ENCODE measurements around the gene PLA2G2C. TPM values are rescaled to one million over a fixed set of nuclear protein-coding genes. Genes with fewer than 3 reads are reported as not detected.

The PLA2G2C gene
- total and polyA plus RNA-seq, 7 experiments from 2014 or later: 0.46 TPM; not detected in 6

- H3K27ac ChIP-seq (ENCODE audit: low read depth, low read length): no peak overlapping the region
- POLR2A ChIA-PET: interaction anchor here (0.6 kb wide), 1 partner anchor 23 kb away, joined by 3 read pairs; no protein-coding TSS in a partner anchor
- DNase-seq (no peak), ATAC-seq (no peak)
- no peaks in the 10 kb centered on the region for H3K4me1 ChIP-seq (ENCODE audit: control insufficient read depth in 2 of 2, insufficient read depth in 2 of 2, low read length in 2 of 2)
- H3K27ac Mint-ChIP-seq: no peak overlapping the region
- H3K27me3 Mint-ChIP-seq: peaks cover 2 to 12% (median 8%) of the 10 kb centered on the region in 5 donors
- CTCF ChIA-PET: interaction anchor here (0.7 to 2.1 kb wide), 2 partner anchors 9 to 228 kb away, joined by 3 to 10 read pairs; no protein-coding TSS in a partner anchor
- no peaks in the 10 kb centered on the region for H3K9me3 Mint-ChIP-seq
- intact Hi-C loops (cut with micrococcal nuclease): no loop called here
- no peaks in the 10 kb centered on the region for H3K9me3 ChIP-seq (ENCODE audit: control insufficient read depth in 2 of 3, low read length in 3 of 3)
- no peaks in the 10 kb centered on the region for H3K4me1 Mint-ChIP-seq
- H3K4me3 Mint-ChIP-seq: no peak overlapping the region
- H3K36me3 ChIP-seq (ENCODE audit: control insufficient read depth in 2 of 3, insufficient read depth in 3 of 3, low read length in 3 of 3): no peaks in the 10 kb centered on the region
- H3K4me3 ChIP-seq (ENCODE audit: low read length): no peak overlapping the region
- H3K36me3 Mint-ChIP-seq: no peaks in the 10 kb centered on the region
- H3K27me3 ChIP-seq (ENCODE audit: control insufficient read depth in 2 of 2, insufficient read depth in 2 of 2, low read length in 2 of 2): no peaks in the 10 kb centered on the region
These were observed 43.0 kb downstream of the PLA2G2C start for GRCh38 chr1:20143318-20143717.

- ChIA-PET CTCF (interaction anchor here (2.1 kb wide), 1 partner anchor 10 kb away, joined by 10 read pairs; no protein-coding TSS in a partner anchor), POLR2A (no interaction called here)
- Histone ChIP-seq H3K9me3 (ENCODE audit: control insufficient read depth in 2 of 3, low read length in 3 of 3) (no peaks in the 10 kb centered on the region), H3K4me3 (ENCODE audit: low read length) (no peak overlapping the region), H3K36me3 (ENCODE audit: control insufficient read depth in 2 of 3, insufficient read depth in 3 of 3, low read length in 3 of 3) (no peaks in the 10 kb centered on the region), H3K27ac (ENCODE audit: low read depth, low read length) (no peak overlapping the region), H3K27me3 (ENCODE audit: control insufficient read depth in 2 of 2, insufficient read depth in 2 of 2, low read length in 2 of 2) (no peaks in the 10 kb centered on the region), H3K4me1 (ENCODE audit: control insufficient read depth in 2 of 2, insufficient read depth in 2 of 2, low read length in 2 of 2) (no peaks in the 10 kb centered on the region)
- DNase-seq (no peak), ATAC-seq (no peak)
- Mint-ChIP-seq H3K9me3 (no peaks in the 10 kb centered on the region), H3K4me1 (no peaks in the 10 kb centered on the region), H3K36me3 (no peaks in the 10 kb centered on the region), H3K27ac (peak overlapping the region in 1 of 9 donors; percentile 56), H3K4me3 (no peak overlapping the region), H3K27me3 (peaks cover 4 to 12% (median 8%) of the 10 kb centered on the region in 5 donors)
- intact Hi-C loops (cut with micrococcal nuclease): no loop called here
These were observed 44.2 kb downstream of the PLA2G2C start for GRCh38 chr1:20142001-20142710.

- no peaks in the 10 kb centered on the region for H3K36me3 ChIP-seq (ENCODE audit: control insufficient read depth in 2 of 3, insufficient read depth in 3 of 3, low read length in 3 of 3)
- Mint-ChIP-seq H3K4me1 (no peaks in the 10 kb centered on the region), H3K36me3 (no peaks in the 10 kb centered on the region), H3K9me3 (no peaks in the 10 kb centered on the region), H3K27ac (no peak overlapping the region), H3K4me3 (no peak overlapping the region), H3K27me3 (peaks cover 4 to 12% (median 8%) of the 10 kb centered on the region in 5 donors)
- ChIA-PET CTCF (no interaction called here), POLR2A (no interaction called here)
- H3K4me1 ChIP-seq (ENCODE audit: control insufficient read depth in 2 of 2, insufficient read depth in 2 of 2, low read length in 2 of 2): no peaks in the 10 kb centered on the region
- intact Hi-C loops (cut with micrococcal nuclease): no loop called here
- H3K9me3 ChIP-seq (ENCODE audit: control insufficient read depth in 2 of 3, low read length in 3 of 3): no peaks in the 10 kb centered on the region
- ATAC-seq: no peak
- no peak overlapping the region for H3K27ac ChIP-seq (ENCODE audit: low read depth, low read length)
- no peak overlapping the region for H3K4me3 ChIP-seq (ENCODE audit: low read length)
- no peak for DNase-seq
- no peaks in the 10 kb centered on the region for H3K27me3 ChIP-seq (ENCODE audit: control insufficient read depth in 2 of 2, insufficient read depth in 2 of 2, low read length in 2 of 2)
These were observed 44.9 kb downstream of the PLA2G2C start for GRCh38 chr1:20141466-20141865.

GRCh38 chr1:20141001-20141400 lies 45.3 kb downstream of the PLA2G2C start:
- ChIA-PET CTCF (no interaction called here), POLR2A (no interaction called here)
- H3K4me1 ChIP-seq (ENCODE audit: control insufficient read depth in 2 of 2, insufficient read depth in 2 of 2, low read length in 2 of 2): no peaks in the 10 kb centered on the region
- no peak overlapping the region for H3K27ac ChIP-seq (ENCODE audit: low read depth, low read length)
- H3K4me1 Mint-ChIP-seq: no peaks in the 10 kb centered on the region
- ATAC-seq (no peak), DNase-seq (no peak)
- H3K27me3 ChIP-seq (ENCODE audit: control insufficient read depth in 2 of 2, insufficient read depth in 2 of 2, low read length in 2 of 2): no peaks in the 10 kb centered on the region
- intact Hi-C loops (cut with micrococcal nuclease): no loop called here
- H3K27ac Mint-ChIP-seq: no peak overlapping the region
- H3K36me3 Mint-ChIP-seq: no peaks in the 10 kb centered on the region
- H3K36me3 ChIP-seq (ENCODE audit: control insufficient read depth in 2 of 3, insufficient read depth in 3 of 3, low read length in 3 of 3): no peaks in the 10 kb centered on the region
- H3K9me3 ChIP-seq (ENCODE audit: control insufficient read depth in 2 of 3, low read length in 3 of 3): no peaks in the 10 kb centered on the region
- no peak overlapping the region for H3K4me3 ChIP-seq (ENCODE audit: low read length)
- peaks cover 4 to 14% (median 8%) of the 10 kb centered on the region in 5 donors for H3K27me3 Mint-ChIP-seq
- H3K4me3 Mint-ChIP-seq: no peak overlapping the region
- no peaks in the 10 kb centered on the region for H3K9me3 Mint-ChIP-seq

GRCh38 chr1:20139776-20140612 lies 46.3 kb downstream of the PLA2G2C start:
- no peak overlapping the region for H3K4me3 ChIP-seq (ENCODE audit: low read length)
- ChIA-PET CTCF (no interaction called here), POLR2A (no interaction called here)
- Mint-ChIP-seq H3K27ac (no peak overlapping the region), H3K4me3 (no peak overlapping the region), H3K36me3 (no peaks in the 10 kb centered on the region), H3K4me1 (no peaks in the 10 kb centered on the region), H3K9me3 (no peaks in the 10 kb centered on the region), H3K27me3 (peaks cover 4 to 20% (median 10%) of the 10 kb centered on the region in 5 donors)
- no peaks in the 10 kb centered on the region for H3K4me1 ChIP-seq (ENCODE audit: control insufficient read depth in 2 of 2, insufficient read depth in 2 of 2, low read length in 2 of 2)
- no peaks in the 10 kb centered on the region for H3K9me3 ChIP-seq (ENCODE audit: control insufficient read depth in 2 of 3, low read length in 3 of 3)
- H3K36me3 ChIP-seq (ENCODE audit: control insufficient read depth in 2 of 3, insufficient read depth in 3 of 3, low read length in 3 of 3): no peaks in the 10 kb centered on the region
- H3K27me3 ChIP-seq (ENCODE audit: control insufficient read depth in 2 of 2, insufficient read depth in 2 of 2, low read length in 2 of 2): no peaks in the 10 kb centered on the region
- DNase-seq (no peak), ATAC-seq (no peak)
- no peak overlapping the region for H3K27ac ChIP-seq (ENCODE audit: low read depth, low read length)
- intact Hi-C loops (cut with micrococcal nuclease): no loop called here

GRCh38 chr1:20138961-20139550 lies 47.3 kb downstream of the PLA2G2C start, which contains the start of gene PLA2G2F:
Gene PLA2G2F, plus strand, starts transcription at chr1:20139323. Its CDS starts 105 bp downstream, at chr1:20139428.
- H3K27me3 ChIP-seq (ENCODE audit: control insufficient read depth in 2 of 2, insufficient read depth in 2 of 2, low read length in 2 of 2): no peaks in the 10 kb centered on the region
- ChIA-PET POLR2A (no interaction called here), CTCF (no interaction called here)
- H3K4me3 Mint-ChIP-seq: no peak within 1 kb of the TSS
- DNase-seq (no peak), ATAC-seq (no peak)
- H3K4me1 Mint-ChIP-seq: no peaks in the 10 kb centered on the region
- no peak within 1 kb of the TSS for H3K4me3 ChIP-seq (ENCODE audit: low read length)
- intact Hi-C loops (cut with micrococcal nuclease): no loop called here
- no peaks in the 10 kb centered on the region for H3K36me3 ChIP-seq (ENCODE audit: control insufficient read depth in 2 of 3, insufficient read depth in 3 of 3, low read length in 3 of 3)
- H3K27ac Mint-ChIP-seq: no peak within 1 kb of the TSS
- H3K36me3 Mint-ChIP-seq: no peaks in the 10 kb centered on the region
- no peak within 1 kb of the TSS for H3K27ac ChIP-seq (ENCODE audit: low read depth, low read length)
- H3K9me3 ChIP-seq (ENCODE audit: control insufficient read depth in 2 of 3, low read length in 3 of 3): no peaks in the 10 kb centered on the region
- H3K9me3 Mint-ChIP-seq: peaks cover 0 to 2% (median 0%) of the 10 kb centered on the region in 11 donors
- peaks cover 4 to 24% (median 11%) of the 10 kb centered on the region in 5 donors for H3K27me3 Mint-ChIP-seq
- H3K4me1 ChIP-seq (ENCODE audit: control insufficient read depth in 2 of 2, insufficient read depth in 2 of 2, low read length in 2 of 2): no peaks in the 10 kb centered on the region
